ENCODE data around the gene PIK3R4.
A peak's percentile ranks its signal among the peaks of the same experiment; 100 is the strongest.

Gene PIK3R4

GRCh38 chr3:130746246-130747039, at the start of gene PIK3R4:
TSS of gene PIK3R4 (minus strand) at chr3:130746829. CDS start at chr3:130745218, 1,611 bp downstream.
- peak; percentile 95 to 96 for DNase-seq (ENCODE audit: low read depth in 2 of 2)

GRCh38 chr3:130795396-130795795, 48.8 kb upstream of the PIK3R4 start:
- DNase-seq (ENCODE audit: low read depth in 2 of 2) = no peak

GRCh38 chr3:130792246-130792645, 45.6 kb upstream of the PIK3R4 start:
- DNase-seq (ENCODE audit: low read depth in 2 of 2) = no peak

GRCh38 chr3:130789782-130790322, 43.2 kb upstream of the PIK3R4 start:
- DNase-seq (ENCODE audit: low read depth in 2 of 2) = no peak

- DNase-seq (ENCODE audit: low read depth in 2 of 2) = no peak
These were observed 40.9 kb upstream of the PIK3R4 start for GRCh38 chr3:130787422-130788068.

GRCh38 chr3:130786306-130786705, 39.7 kb upstream of the PIK3R4 start:
- DNase-seq (ENCODE audit: low read depth in 2 of 2) = no peak

GRCh38 chr3:130783629-130784028, 37.0 kb upstream of the PIK3R4 start:
- DNase-seq (ENCODE audit: low read depth in 2 of 2) = no peak

GRCh38 chr3:130779486-130779885, 32.9 kb upstream of the PIK3R4 start:
- DNase-seq (ENCODE audit: low read depth in 2 of 2) = no peak

- DNase-seq (ENCODE audit: low read depth in 2 of 2) = no peak
These were observed 32.4 kb upstream of the PIK3R4 start for GRCh38 chr3:130779031-130779430.

- no peak for DNase-seq (ENCODE audit: low read depth in 2 of 2)
These were observed 26.7 kb upstream of the PIK3R4 start for GRCh38 chr3:130773366-130773765.

- no peak for DNase-seq (ENCODE audit: low read depth in 2 of 2)
These were observed 25.5 kb upstream of the PIK3R4 start for GRCh38 chr3:130772129-130772528.

GRCh38 chr3:130770644-130771043, 24.0 kb upstream of the PIK3R4 start:
- no peak for DNase-seq (ENCODE audit: low read depth in 2 of 2)

GRCh38 chr3:130761730-130762311, 15.2 kb upstream of the PIK3R4 start:
- DNase-seq (ENCODE audit: low read depth in 2 of 2) = no peak

- no peak for DNase-seq (ENCODE audit: low read depth in 2 of 2)
These were observed 14.3 kb upstream of the PIK3R4 start for GRCh38 chr3:130760922-130761321.

- DNase-seq (ENCODE audit: low read depth in 2 of 2) = peak in 1 of 2 experiments; percentile 28
These were observed 13.2 kb upstream of the PIK3R4 start for GRCh38 chr3:130759692-130760338.

GRCh38 chr3:130758624-130759369, 12.2 kb upstream of the PIK3R4 start:
- DNase-seq (ENCODE audit: low read depth in 2 of 2) = no peak

- no peak for DNase-seq (ENCODE audit: low read depth in 2 of 2)
These were observed 11.1 kb upstream of the PIK3R4 start for GRCh38 chr3:130757611-130758150.

- no peak for DNase-seq (ENCODE audit: low read depth in 2 of 2)
These were observed 9.0 kb upstream of the PIK3R4 start for GRCh38 chr3:130755666-130756065.

- DNase-seq (ENCODE audit: low read depth in 2 of 2) = peak; percentile 50 to 57
These were observed 2.4 kb upstream of the PIK3R4 start for GRCh38 chr3:130748981-130749380.

GRCh38 chr3:130748467-130748861, 1.8 kb upstream of the PIK3R4 start:
- no peak for DNase-seq (ENCODE audit: low read depth in 2 of 2)

- no peak for DNase-seq (ENCODE audit: low read depth in 2 of 2)
These were observed 3.3 kb downstream of the PIK3R4 start for GRCh38 chr3:130743354-130743753.
